Mesothelial cell of epicardium (in vitro differentiated cells): ENCODE data around the gene CCR4. TPM values are rescaled to one million over a fixed set of nuclear protein-coding genes. Genes with fewer than 3 reads are reported as not detected.
"Not testable (repeated sequence)": the region's sequence is repeated elsewhere in the genome, so short reads cannot be mapped to it uniquely, and the experiment has no call there.

Experiments used
- DNase-seq, 2 experiments: peaks; one replicate each; pipeline ENCODE4 v3.0.0; 2021; ENCODE audit warnings: low spot score in 2 of 2; ENCODE audit not compliant: unreplicated experiment in 2 of 2
- H3K27ac Mint-ChIP-seq: 2 replicates; pipeline ENCODE4 v1.8.0; 2021; ENCODE audit warnings: mixed read lengths
- H3K27me3 Mint-ChIP-seq: 2 replicates; pipeline ENCODE4 v1.8.0; 2021; ENCODE audit warnings: low read depth, mixed read lengths
- H3K36me3 Mint-ChIP-seq: 2 replicates; pipeline ENCODE4 v1.8.0; 2021; ENCODE audit warnings: mixed read lengths
- H3K4me1 Mint-ChIP-seq: 2 replicates; pipeline ENCODE4 v1.8.0; 2021; ENCODE audit warnings: mixed read lengths
- H3K4me3 Mint-ChIP-seq: 2 replicates; pipeline ENCODE4 v1.8.0; 2021; ENCODE audit warnings: mild to moderate bottlenecking, moderate library complexity, mixed read lengths
- H3K9me3 Mint-ChIP-seq: 2 replicates; pipeline ENCODE4 v1.8.0; 2021; ENCODE audit warnings: mixed read lengths
- total RNA-seq: library from RNA; stranded (reverse); gene quantifications from 3 replicates; pipeline ENCODE4 v1.2.1, GENCODE V29; 2021
- TF ChIP-seq, protein P1 (sequence below): fragments of 200-600 bp; sonication (generic); IDR thresholded peaks from one replicate; pipeline ENCODE4 v1.5.0; 2021; ENCODE audit warnings: antibody characterized with exemption; ENCODE audit not compliant: unreplicated experiment

The CCR4 gene
- total RNA-seq, 1 donor from 2014 or later: not detected

GRCh38 chr3:32937331-32937730 is 14.1 kb upstream of the CCR4 start:
- no peak overlapping the region for H3K27ac Mint-ChIP-seq
- no peaks in the 10 kb centered on the region for H3K36me3 Mint-ChIP-seq
- H3K27me3 Mint-ChIP-seq: no peaks in the 10 kb centered on the region
- peaks cover 6% of the 10 kb centered on the region for H3K9me3 Mint-ChIP-seq
- TF ChIP-seq, protein P1, sequence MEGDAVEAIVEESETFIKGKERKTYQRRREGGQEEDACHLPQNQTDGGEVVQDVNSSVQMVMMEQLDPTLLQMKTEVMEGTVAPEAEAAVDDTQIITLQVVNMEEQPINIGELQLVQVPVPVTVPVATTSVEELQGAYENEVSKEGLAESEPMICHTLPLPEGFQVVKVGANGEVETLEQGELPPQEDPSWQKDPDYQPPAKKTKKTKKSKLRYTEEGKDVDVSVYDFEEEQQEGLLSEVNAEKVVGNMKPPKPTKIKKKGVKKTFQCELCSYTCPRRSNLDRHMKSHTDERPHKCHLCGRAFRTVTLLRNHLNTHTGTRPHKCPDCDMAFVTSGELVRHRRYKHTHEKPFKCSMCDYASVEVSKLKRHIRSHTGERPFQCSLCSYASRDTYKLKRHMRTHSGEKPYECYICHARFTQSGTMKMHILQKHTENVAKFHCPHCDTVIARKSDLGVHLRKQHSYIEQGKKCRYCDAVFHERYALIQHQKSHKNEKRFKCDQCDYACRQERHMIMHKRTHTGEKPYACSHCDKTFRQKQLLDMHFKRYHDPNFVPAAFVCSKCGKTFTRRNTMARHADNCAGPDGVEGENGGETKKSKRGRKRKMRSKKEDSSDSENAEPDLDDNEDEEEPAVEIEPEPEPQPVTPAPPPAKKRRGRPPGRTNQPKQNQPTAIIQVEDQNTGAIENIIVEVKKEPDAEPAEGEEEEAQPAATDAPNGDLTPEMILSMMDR: no peak
- no peaks in the 10 kb centered on the region for H3K4me1 Mint-ChIP-seq
- H3K4me3 Mint-ChIP-seq: no peak overlapping the region
- no peak for DNase-seq

DNA sequence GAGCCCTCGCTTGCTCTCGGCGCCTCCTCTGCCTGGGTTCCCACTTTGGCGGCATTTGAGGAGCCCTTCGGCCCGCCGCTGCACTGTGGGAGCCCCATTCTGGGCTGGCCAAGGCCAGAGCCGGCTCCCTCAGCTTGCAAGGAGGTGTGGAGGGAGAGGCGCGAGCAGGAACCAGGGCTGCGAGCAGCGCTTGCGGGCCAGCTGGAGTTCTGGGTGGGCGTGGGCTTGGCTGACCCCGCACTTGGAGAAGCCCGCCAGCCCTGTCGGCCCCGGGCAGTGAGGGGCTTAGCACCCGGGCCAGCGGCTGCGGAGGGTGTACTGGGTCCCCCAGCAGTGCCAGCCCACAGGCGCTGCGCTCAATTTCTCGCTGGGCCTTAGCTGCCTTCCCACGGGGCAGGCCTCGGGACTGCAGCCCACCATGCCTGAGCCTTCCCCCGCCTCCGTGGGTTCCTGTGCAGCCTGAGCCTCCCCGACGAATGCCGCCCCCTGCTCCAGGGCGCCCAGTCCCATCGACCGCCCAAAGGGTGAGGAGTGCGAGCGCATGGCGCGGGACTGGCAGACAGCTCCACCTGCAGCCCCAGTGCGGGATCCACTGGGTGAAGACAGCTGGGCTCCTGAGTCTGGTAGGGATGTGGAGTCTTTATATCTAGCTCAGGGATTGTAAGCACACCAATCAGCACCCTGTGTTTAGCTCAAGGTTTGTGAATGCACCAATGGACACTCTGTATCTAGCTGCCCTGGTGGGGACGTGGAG is 11.7 kb upstream of the CCR4 start:
- H3K9me3 Mint-ChIP-seq, H3K4me1 Mint-ChIP-seq, H3K4me3 Mint-ChIP-seq, H3K27ac Mint-ChIP-seq, H3K36me3 Mint-ChIP-seq, H3K27me3 Mint-ChIP-seq, DNase-seq: not testable (repeated sequence)

- H3K27me3 Mint-ChIP-seq: no peaks in the 10 kb centered on the region
- DNase-seq: no peak
- no peak overlapping the region for H3K27ac Mint-ChIP-seq
- TF ChIP-seq, protein P1: no peak
- H3K36me3 Mint-ChIP-seq: no peaks in the 10 kb centered on the region
- H3K4me1 Mint-ChIP-seq: no peaks in the 10 kb centered on the region
- no peak overlapping the region for H3K4me3 Mint-ChIP-seq
- H3K9me3 Mint-ChIP-seq: peaks cover 5% of the 10 kb centered on the region
Measured at GRCh38 chr3:32940726-32941125, 10.7 kb upstream of the CCR4 start.

DNA sequence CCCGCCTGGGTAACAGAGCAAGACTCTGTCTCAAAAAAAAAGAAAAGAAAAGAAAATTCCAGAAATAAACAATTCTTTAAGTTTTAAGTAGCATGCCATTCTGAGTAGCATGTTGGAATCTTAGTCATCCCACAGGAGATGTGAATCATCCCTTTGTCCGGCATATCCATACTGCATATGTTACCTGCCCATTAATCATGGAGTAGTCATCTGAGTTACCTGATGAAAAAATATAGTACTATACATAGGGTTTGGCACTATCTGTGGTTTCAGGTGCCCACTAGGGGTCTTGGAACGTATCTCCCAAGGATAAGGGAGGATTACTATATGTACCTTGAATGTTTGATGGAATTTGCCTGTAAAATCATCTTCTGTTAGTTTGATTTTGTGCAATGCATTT is 6.3 kb upstream of the CCR4 start:
- Mint-ChIP-seq H3K36me3 (no peaks in the 10 kb centered on the region), H3K9me3 (no peaks in the 10 kb centered on the region), H3K4me1 (no peaks in the 10 kb centered on the region), H3K4me3 (no peak overlapping the region), H3K27ac (no peak overlapping the region), H3K27me3 (no peaks in the 10 kb centered on the region)
- DNase-seq: no peak
- TF ChIP-seq, protein P1: no peak

GRCh38 chr3:32945598-32945997 is 5.8 kb upstream of the CCR4 start:
- not testable (repeated sequence) for H3K4me3 Mint-ChIP-seq, H3K4me1 Mint-ChIP-seq, H3K27me3 Mint-ChIP-seq, H3K27ac Mint-ChIP-seq, H3K9me3 Mint-ChIP-seq, DNase-seq, H3K36me3 Mint-ChIP-seq

GRCh38 chr3:32946973-32947788 is 4.3 kb upstream of the CCR4 start:
- TF ChIP-seq, protein P1: no peak
- H3K4me1 Mint-ChIP-seq: no peaks in the 10 kb centered on the region
- DNase-seq: no peak
- H3K9me3 Mint-ChIP-seq: no peaks in the 10 kb centered on the region
- H3K27me3 Mint-ChIP-seq: no peaks in the 10 kb centered on the region
- no peak overlapping the region for H3K27ac Mint-ChIP-seq
- no peaks in the 10 kb centered on the region for H3K36me3 Mint-ChIP-seq
- H3K4me3 Mint-ChIP-seq: no peak overlapping the region
